B cell (primary cell): ENCODE data around the gene WDFY2. TPM values are rescaled to one million over a fixed set of nuclear protein-coding genes. Genes with fewer than 3 reads are reported as not detected.
"Not testable (repeated sequence)": the region's sequence is repeated elsewhere in the genome, so short reads cannot be mapped to it uniquely, and the experiment has no call there.

Experiments
- ATAC-seq: fragments of 200-7000 bp; cut with Tn5 transposase; one replicate; pipeline ENCODE4 v1.10.0; 2021; ENCODE audit warnings: low read depth, mild to moderate bottlenecking, moderate number of reproducible peaks, moderate library complexity
- CTCF ChIA-PET: fragments of 350-600 bp; sonication (Branson Sonifier 250); formaldehyde crosslinking; loops from one replicate; lab custom pipeline; 2021; ENCODE audit warnings: antibody characterized with exemption, inconsistent platforms; lab: Charles Lee
- POLR2A ChIA-PET: fragments of 350-600 bp; sonication (Branson Sonifier 250); formaldehyde crosslinking; loops from one replicate; lab custom pipeline; 2021; ENCODE audit warnings: antibody characterized with exemption; lab: Charles Lee
- DNase-seq: peaks from one replicate; pipeline ENCODE4 v3.0.0; 2013
- H2AFZ ChIP-seq: 2 replicates; pipeline ENCODE4 v1.6.1; 2012; ENCODE audit warnings: mild to moderate bottlenecking, low read depth, low read length; ENCODE audit not compliant: insufficient read depth, poor library complexity, severe bottlenecking
- H3K27ac ChIP-seq, 2 donors: 1 replicate in 1 of 2; 2 replicates in 1 of 2; pipeline ENCODE4 v1.5.1; 2012 to 2013; ENCODE audit warnings: low read length in 2 of 2, mild to moderate bottlenecking in 2 of 2, moderate library complexity in 1 of 2
- H3K27me3 ChIP-seq, 4 experiments: fragments of 200-600 bp in 1 of 4; sonication (generic) in 1 of 4; replicated peaks in 1 of 4; 1 replicate in 2 of 4; 2 replicates in 2 of 4; pipeline versions ENCODE4 v1.6.1 to v1.7.0; 2013 to 2016; ENCODE audit warnings: low read length in 3 of 4, mild to moderate bottlenecking in 2 of 4, mixed read lengths in 1 of 4, moderate library complexity in 1 of 4; ENCODE audit not compliant: insufficient read depth in 4 of 4, control insufficient read depth in 3 of 4; ENCODE audit errors: control extremely low read depth in 1 of 4
- H3K36me3 ChIP-seq, 2 experiments: replicated peaks in 1 of 2; 1 replicate in 1 of 2; 2 replicates in 1 of 2; pipeline versions ENCODE4 v1.6.1 to v1.7.1; 2013; ENCODE audit warnings: low read length in 1 of 2; ENCODE audit not compliant: insufficient read depth in 2 of 2, control insufficient read depth in 1 of 2; ENCODE audit errors: control extremely low read depth in 1 of 2, extremely low read depth in 1 of 2
- H3K4me1 ChIP-seq, 2 donors: fragments of 200-600 bp in 1 of 2; sonication (generic) in 1 of 2; 1 replicate in 1 of 2; 2 replicates in 1 of 2; pipeline versions ENCODE4 v1.5.1 to v1.6.1; 2013 to 2017; ENCODE audit warnings: low read length in 2 of 2; ENCODE audit not compliant: control insufficient read depth in 2 of 2, insufficient read depth in 2 of 2
- H3K4me2 ChIP-seq: replicated peaks from 2 replicates; pipeline ENCODE3; 2012; ENCODE audit warnings: mild to moderate bottlenecking, low read depth, low read length; ENCODE audit not compliant: poor library complexity, severe bottlenecking
- H3K4me3 ChIP-seq, 5 experiments: fragments of 200-600 bp in 1 of 5; sonication (generic) in 1 of 5; 1 replicate in 3 of 5; 2 replicates in 2 of 5; pipeline versions ENCODE4 v1.5.1 to v1.7.0; 2011 to 2016; ENCODE audit warnings: low read length in 4 of 5, mild to moderate bottlenecking in 4 of 5, low read depth in 2 of 5, control low read depth in 1 of 5, moderate library complexity in 1 of 5; ENCODE audit not compliant: insufficient read depth in 1 of 5; ENCODE audit errors: control extremely low read depth in 1 of 5, extremely low read depth in 1 of 5
- H3K79me2 ChIP-seq: fragments of 200-600 bp; sonication (generic); one replicate; pipeline ENCODE4 v1.6.0; 2016; ENCODE audit warnings: low read length; ENCODE audit not compliant: control insufficient read depth, insufficient read depth
- H3K9ac ChIP-seq: fragments of 200-600 bp; sonication (generic); 2 replicates; pipeline ENCODE4 v1.6.1; 2017; ENCODE audit warnings: mild to moderate bottlenecking, low read length, moderate library complexity
- H3K9me3 ChIP-seq, 3 donors: one replicate each; pipeline versions ENCODE4 v1.6.1 to v1.7.1; 2013; ENCODE audit warnings: low read length in 2 of 3; ENCODE audit not compliant: control insufficient read depth in 2 of 3, insufficient read depth in 1 of 3; ENCODE audit errors: control extremely low read depth in 1 of 3
- H4K20me1 ChIP-seq: 2 replicates; pipeline ENCODE4 v1.6.0; 2012; ENCODE audit warnings: mild to moderate bottlenecking, low read length; ENCODE audit not compliant: insufficient read depth, control insufficient read depth, poor library complexity, severe bottlenecking
- H3K27ac Mint-ChIP-seq: one replicate; pipeline ENCODE4 v1.8.0; 2021; ENCODE audit warnings: mixed read lengths
- H3K27me3 Mint-ChIP-seq: one replicate; pipeline ENCODE4 v1.8.0; 2021; ENCODE audit warnings: mixed read lengths
- H3K4me1 Mint-ChIP-seq: one replicate; pipeline ENCODE4 v1.8.0; 2021; ENCODE audit warnings: mixed read lengths
- H3K4me3 Mint-ChIP-seq: one replicate; pipeline ENCODE4 v1.8.0; 2021; ENCODE audit warnings: mixed read lengths
- H3K9me3 Mint-ChIP-seq: one replicate; pipeline ENCODE4 v1.8.0; 2022; ENCODE audit warnings: mixed read lengths; ENCODE audit not compliant: insufficient read depth
- CTCF ChIP-seq: fragments of 200-600 bp; IDR thresholded peaks from one replicate; pipeline ENCODE4 v1.8.0; 2022; ENCODE audit warnings: antibody characterized with exemption, mild to moderate bottlenecking
- EZH2 ChIP-seq: IDR thresholded peaks from 2 replicates; pipeline ENCODE4 v1.6.1; 2012; ENCODE audit warnings: borderline replicate concordance, low read depth, mild to moderate bottlenecking, moderate library complexity, low read length; ENCODE audit not compliant: insufficient read depth, poor library complexity, severe bottlenecking
- WGBS: methylation state at CpG from one replicate; pipeline ENCODE4 v1.1.5; 2013; ENCODE audit warnings: missing lambda C conversion rate; ENCODE audit not compliant: insufficient coverage; 5-methylcytosine and 5-hydroxymethylcytosine counted together
- intact Hi-C: fragments of 100-400 bp; cut with micrococcal nuclease; formaldehyde crosslinking; loops from one replicate; pipeline ENCODE4 v1.10.0; 2022
- polyA plus RNA-seq: library from polyadenylated mRNA; depleted of rRNA; stranded (reverse); fragments of >200 nt; gene quantifications from 2 replicates; pipeline ENCODE4 v1.2.3, GENCODE V29; 2012
- total RNA-seq, 2 donors: library from RNA; stranded (reverse); fragments of 120-200 nt in 1 of 2; gene quantifications; 1 replicate in 1 of 2; 2 replicates in 1 of 2; pipeline versions ENCODE4 v1.2.3 to v1.2.4, GENCODE V29; 2013 to 2022

Gene WDFY2
- total and polyA plus RNA-seq, 2 donors (not counting 1 experiment from before 2014, with no cell fraction given): 12.4 to 47.7 TPM

DNA sequence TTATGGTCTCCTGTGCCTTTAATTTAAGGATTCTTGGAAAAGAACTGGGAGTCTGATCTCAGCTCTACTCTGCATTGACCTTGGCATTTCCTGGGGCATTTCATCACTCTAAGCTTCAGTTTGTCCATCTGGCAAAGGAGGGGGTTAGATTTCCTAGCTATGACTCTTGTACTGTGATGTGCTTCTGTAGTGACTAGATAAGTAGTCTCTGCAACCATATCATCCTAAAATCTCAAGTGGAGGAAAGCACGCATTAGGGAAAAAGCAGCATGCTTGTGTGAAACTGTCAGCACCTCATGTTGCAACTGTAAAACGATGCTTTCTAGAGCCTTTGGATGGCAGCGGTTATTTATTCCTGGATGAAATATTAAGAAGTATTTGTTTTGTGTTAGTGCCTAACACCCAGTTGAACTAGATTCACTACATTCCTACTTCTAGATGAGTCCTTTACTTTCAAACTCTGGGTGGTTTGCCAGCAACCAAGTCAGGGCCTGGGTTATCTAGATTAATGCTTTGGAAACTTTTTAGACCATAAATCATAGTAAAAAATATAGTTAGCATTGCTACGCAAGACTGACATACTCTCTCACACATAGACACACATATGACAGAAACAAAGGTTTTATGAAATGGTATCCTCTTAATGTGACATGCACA lies 6.8 kb downstream of the WDFY2 start:
- Histone ChIP-seq H3K79me2 (peaks cover 98% of the 10 kb centered on the region), H3K36me3 (peaks cover 3 to 5% of the 10 kb centered on the region in 2 experiments), H3K27me3 (no peaks in the 10 kb centered on the region), H4K20me1 (peaks cover 44% of the 10 kb centered on the region), H3K27ac (no peak overlapping the region), H3K4me2 (no peak overlapping the region), H2AFZ (no peak overlapping the region), H3K4me1 (peaks cover 9 to 17% of the 10 kb centered on the region in 2 donors), H3K9ac (no peak overlapping the region), H3K4me3 (no peak overlapping the region), H3K9me3 (no peaks in the 10 kb centered on the region)
- ChIA-PET POLR2A (no interaction called here), CTCF (no interaction called here)
- TF ChIP-seq CTCF (no peak), EZH2 (no peak)
- Mint-ChIP-seq H3K4me1 (peaks cover 51% of the 10 kb centered on the region), H3K4me3 (no peak overlapping the region), H3K27me3 (no peaks in the 10 kb centered on the region), H3K27ac (no peak overlapping the region), H3K9me3 (no peaks in the 10 kb centered on the region)
- no peak for ATAC-seq
- DNase-seq: no peak
- intact Hi-C loops: no loop called here
- 71% methylated on average over 2 of the region's 4 CpGs for WGBS

DNA sequence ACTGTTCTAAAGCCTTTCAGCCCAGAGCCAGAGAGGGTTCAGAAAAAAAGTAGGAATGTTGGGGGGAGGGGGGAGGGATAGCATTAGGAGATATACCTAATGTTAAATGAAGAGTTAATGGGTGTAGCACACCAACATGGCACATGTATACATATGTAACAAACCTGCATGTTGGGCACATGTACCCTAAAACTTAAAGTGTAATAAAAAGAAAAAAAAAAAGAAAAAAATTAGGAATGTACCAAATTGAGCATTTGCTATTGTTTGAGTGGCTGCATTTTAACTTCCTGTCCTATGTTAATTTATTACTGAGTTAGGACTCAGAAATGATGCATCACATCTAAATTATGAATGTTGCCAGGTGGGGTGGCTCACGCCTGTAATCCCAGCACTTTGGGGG lies 7.7 kb downstream of the WDFY2 start:
- H3K4me3 Mint-ChIP-seq, H3K27ac ChIP-seq, CTCF ChIA-PET, H3K27me3 Mint-ChIP-seq, H3K4me3 ChIP-seq, H3K9me3 ChIP-seq, H3K9me3 Mint-ChIP-seq, DNase-seq, H3K36me3 ChIP-seq, H3K9ac ChIP-seq, H2AFZ ChIP-seq, POLR2A ChIA-PET, H3K4me2 ChIP-seq, H3K27me3 ChIP-seq, ATAC-seq, H3K27ac Mint-ChIP-seq, intact Hi-C loops: not testable (repeated sequence)
- peaks cover 56% of the 10 kb centered on the region for H3K4me1 Mint-ChIP-seq
- no CpG with 5 or more reads among the region's 1 CpG for WGBS
- peaks cover 7 to 11% of the 10 kb centered on the region in 2 donors for H3K4me1 ChIP-seq
- H4K20me1 ChIP-seq: peaks cover 49% of the 10 kb centered on the region
- peaks cover 97% of the 10 kb centered on the region for H3K79me2 ChIP-seq
